Sigmoid colon (tissue), 4 donors: Measurements from ENCODE around the gene HMGCS2.

ENCODE experiments used
- CTCF ChIP-seq, 4 experiments: fragments of 450-650 bp in 3 of 4; fragments of 200-600 bp in 1 of 4; IDR thresholded peaks; one replicate each; pipeline ENCODE4 v1.5.1; 2016 to 2019; ENCODE audit warnings: antibody characterized with exemption in 4 of 4, mild to moderate bottlenecking in 3 of 4, moderate library complexity in 2 of 4
- EP300 ChIP-seq, 4 donors: sonication (generic); formaldehyde crosslinking; IDR thresholded peaks; one replicate each; pipeline ENCODE4 v1.6.1; 2017; ENCODE audit warnings: antibody characterized with exemption in 4 of 4
- POLR2A ChIP-seq, 2 donors: fragments of 450-650 bp; IDR thresholded peaks; one replicate each; pipeline ENCODE4 v1.6.1; 2016; ENCODE audit warnings: antibody characterized with exemption in 2 of 2, mild to moderate bottlenecking in 2 of 2, moderate library complexity in 2 of 2
- POLR2AphosphoS5 ChIP-seq, 4 donors: sonication (generic); formaldehyde crosslinking; IDR thresholded peaks; one replicate each; pipeline ENCODE4 v1.6.1; 2017; ENCODE audit warnings: antibody characterized with exemption in 4 of 4

GRCh38 chr1:119795261-119796200 lies 26.8 kb upstream of the HMGCS2 start:
- TF ChIP-seq CTCF (IDR thresholded peaks at IDR 0.05), result no peak
- no peak for TF ChIP-seq POLR2A (IDR thresholded peaks at IDR 0.05)
- TF ChIP-seq EP300 (IDR thresholded peaks at IDR 0.05), result no peak
- no peak for TF ChIP-seq POLR2AphosphoS5 (IDR thresholded peaks at IDR 0.05)
